ENCODE results near the gene LRIG2.
"Not testable (repeated sequence)": the region's sequence is repeated elsewhere in the genome, so short reads cannot be mapped to it uniquely, and the experiment has no call there.

LRIG2 gene

GRCh38 chr1:113150494-113150893 lies 77.5 kb downstream of the LRIG2 start:
- not testable (repeated sequence) for H3K36me3 Mint-ChIP-seq (ENCODE audit: low read depth); DNase-seq; H3K9me3 Mint-ChIP-seq; H3K4me3 Mint-ChIP-seq; H3K27ac Mint-ChIP-seq; H3K27me3 Mint-ChIP-seq
- H3K4me1 Mint-ChIP-seq (ENCODE audit: low read depth): peaks cover 19% of the 10 kb centered on the region

GRCh38 chr1:113153116-113153803 lies 80.3 kb downstream of the LRIG2 start:
- no peak for DNase-seq
- no peaks in the 10 kb centered on the region for H3K4me1 Mint-ChIP-seq (ENCODE audit: low read depth)
- H3K27me3 Mint-ChIP-seq: peaks cover 2% of the 10 kb centered on the region
- no peak overlapping the region for H3K27ac Mint-ChIP-seq
- H3K9me3 Mint-ChIP-seq: peaks cover 5% of the 10 kb centered on the region
- no peaks in the 10 kb centered on the region for H3K36me3 Mint-ChIP-seq (ENCODE audit: low read depth)
- H3K4me3 Mint-ChIP-seq: no peak overlapping the region

GRCh38 chr1:113156368-113156767 lies 83.4 kb downstream of the LRIG2 start:
- H3K36me3 Mint-ChIP-seq (ENCODE audit: low read depth): no peaks in the 10 kb centered on the region
- DNase-seq: no peak
- peaks cover 14% of the 10 kb centered on the region for H3K9me3 Mint-ChIP-seq
- no peak overlapping the region for H3K27ac Mint-ChIP-seq
- no peak overlapping the region for H3K4me3 Mint-ChIP-seq
- H3K4me1 Mint-ChIP-seq (ENCODE audit: low read depth): no peaks in the 10 kb centered on the region
- peaks cover 5% of the 10 kb centered on the region for H3K27me3 Mint-ChIP-seq

DNA sequence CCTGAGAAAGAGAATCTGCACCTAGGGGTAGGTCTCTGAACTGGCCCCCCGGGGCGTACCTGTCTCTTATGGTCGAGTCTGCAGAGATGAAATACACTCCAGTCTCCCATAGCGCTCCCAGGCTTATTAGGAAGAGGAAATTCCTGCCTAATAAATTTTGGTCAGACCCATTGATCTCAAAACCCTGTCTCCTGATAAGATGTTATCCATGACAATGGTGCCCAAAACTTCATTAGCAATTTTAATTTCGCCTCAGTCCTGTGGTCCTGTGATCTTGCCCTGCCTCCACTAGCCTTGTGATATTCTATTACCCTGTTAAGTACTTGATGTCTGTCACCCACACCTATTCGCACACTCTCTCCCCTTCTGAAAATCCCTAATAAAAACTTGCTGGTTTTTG lies 85.7 kb downstream of the LRIG2 start:
- H3K27ac Mint-ChIP-seq; H3K27me3 Mint-ChIP-seq; H3K4me3 Mint-ChIP-seq; H3K36me3 Mint-ChIP-seq (ENCODE audit: low read depth); DNase-seq; H3K4me1 Mint-ChIP-seq (ENCODE audit: low read depth): not testable (repeated sequence)
- H3K9me3 Mint-ChIP-seq: peaks cover 14% of the 10 kb centered on the region

DNA sequence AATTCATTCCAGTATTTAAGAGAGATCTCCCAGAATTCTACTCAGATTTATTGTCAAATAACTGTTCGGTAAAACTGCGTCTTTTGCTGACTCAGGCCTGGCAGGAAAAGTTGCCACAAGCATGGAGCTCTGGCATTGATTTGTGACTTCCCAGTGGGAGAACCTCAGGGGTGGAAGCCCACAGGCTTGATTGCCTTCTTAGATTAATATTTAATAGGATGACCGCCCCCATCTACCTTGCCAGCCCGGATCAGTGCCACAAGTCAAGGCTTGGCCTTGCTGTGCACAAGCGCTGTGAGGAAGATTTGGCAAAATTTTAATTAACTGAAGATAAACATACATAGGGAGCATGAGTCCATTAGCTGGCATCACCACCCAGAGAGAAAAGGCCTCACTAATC lies 93.5 kb downstream of the LRIG2 start:
- Mint-ChIP-seq H3K4me3 (no peak overlapping the region), H3K9me3 (peaks cover 1% of the 10 kb centered on the region), H3K36me3 (ENCODE audit: low read depth) (no peaks in the 10 kb centered on the region), H3K27ac (no peak overlapping the region), H3K4me1 (ENCODE audit: low read depth) (no peaks in the 10 kb centered on the region), H3K27me3 (peaks cover 16% of the 10 kb centered on the region)
- no peak for DNase-seq

- Mint-ChIP-seq H3K36me3 (ENCODE audit: low read depth) (no peaks in the 10 kb centered on the region), H3K9me3 (peaks cover 17% of the 10 kb centered on the region), H3K27ac (no peak overlapping the region), H3K27me3 (peaks cover 17% of the 10 kb centered on the region), H3K4me1 (ENCODE audit: low read depth) (no peaks in the 10 kb centered on the region), H3K4me3 (no peak overlapping the region)
- DNase-seq: no peak
Measured at GRCh38 chr1:113168946-113169345, 95.9 kb downstream of the LRIG2 start.

DNA sequence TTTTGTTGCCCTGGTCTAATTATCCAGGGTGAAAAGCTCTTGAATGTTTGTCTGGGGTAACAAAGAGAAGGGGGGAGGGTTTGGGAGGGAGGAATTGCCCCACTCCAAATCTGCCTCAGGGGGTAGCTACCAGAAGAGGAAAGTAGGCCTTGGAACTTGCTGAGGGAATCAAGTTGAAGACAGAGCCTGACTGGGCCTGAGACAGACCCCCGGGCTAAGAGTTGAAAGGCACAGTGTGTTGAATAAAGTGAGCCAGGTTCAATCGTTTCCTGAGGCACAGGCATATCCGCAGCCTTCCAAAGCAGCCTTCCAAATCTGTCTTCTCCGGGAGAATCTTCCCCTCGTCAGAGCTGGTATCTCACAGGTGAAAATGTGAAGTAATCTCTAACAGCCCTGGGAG lies 96.6 kb downstream of the LRIG2 start:
- H3K27ac Mint-ChIP-seq: no peak overlapping the region
- peaks cover 19% of the 10 kb centered on the region for H3K27me3 Mint-ChIP-seq
- H3K36me3 Mint-ChIP-seq (ENCODE audit: low read depth): no peaks in the 10 kb centered on the region
- H3K4me3 Mint-ChIP-seq: no peak overlapping the region
- no peaks in the 10 kb centered on the region for H3K4me1 Mint-ChIP-seq (ENCODE audit: low read depth)
- DNase-seq: no peak
- peaks cover 17% of the 10 kb centered on the region for H3K9me3 Mint-ChIP-seq

DNA sequence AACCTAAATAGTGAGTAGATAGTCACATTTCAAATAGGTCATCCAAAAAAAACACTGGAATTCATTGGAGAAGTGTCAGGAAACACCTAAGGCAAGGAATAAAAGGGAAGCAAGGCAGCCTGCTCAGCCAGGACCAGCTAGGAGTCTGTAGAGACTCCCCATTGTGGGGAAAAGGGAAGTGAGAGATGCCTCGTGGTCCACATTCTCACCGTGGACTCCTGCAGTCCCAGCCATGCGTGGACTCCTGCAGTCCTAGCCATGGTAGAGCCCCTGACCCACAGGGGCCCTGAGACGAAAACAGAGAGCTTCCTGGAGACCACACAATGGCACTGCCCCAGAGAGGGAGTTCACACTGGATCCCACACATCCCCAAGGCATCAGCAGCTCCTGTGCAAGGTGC lies 97.5 kb downstream of the LRIG2 start:
- Mint-ChIP-seq H3K9me3 (peaks cover 17% of the 10 kb centered on the region), H3K4me1 (ENCODE audit: low read depth) (no peaks in the 10 kb centered on the region), H3K27ac (no peak overlapping the region)

DNA sequence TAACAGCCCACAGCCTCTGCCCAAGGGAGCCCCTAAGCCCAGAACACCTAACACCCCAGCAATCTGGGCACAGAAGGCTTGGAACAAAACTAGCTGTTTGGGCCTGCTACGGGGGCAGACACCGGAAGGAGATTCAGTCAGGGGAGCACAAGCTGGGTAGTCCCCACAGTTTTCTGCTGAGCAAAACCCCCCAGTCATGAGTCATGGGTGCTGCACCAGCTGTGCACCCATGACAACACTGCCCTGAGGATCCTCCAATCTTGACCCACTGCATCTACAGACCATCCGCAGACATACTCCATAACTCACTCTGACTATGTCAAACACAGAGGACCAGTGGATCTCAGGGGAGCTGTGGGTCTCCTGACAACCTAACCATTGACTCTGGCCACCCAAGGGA lies 105.1 kb downstream of the LRIG2 start:
- peaks cover 20% of the 10 kb centered on the region for H3K27me3 Mint-ChIP-seq
- no peaks in the 10 kb centered on the region for H3K36me3 Mint-ChIP-seq (ENCODE audit: low read depth)
- H3K4me3 Mint-ChIP-seq: no peak overlapping the region
- H3K27ac Mint-ChIP-seq: no peak overlapping the region
- DNase-seq: no peak
- no peaks in the 10 kb centered on the region for H3K4me1 Mint-ChIP-seq (ENCODE audit: low read depth)
- H3K9me3 Mint-ChIP-seq: peaks cover 4% of the 10 kb centered on the region

More for the DNA sequence above, 97.5 kb downstream of the LRIG2 start:
- Mint-ChIP-seq H3K36me3 (ENCODE audit: low read depth) (no peaks in the 10 kb centered on the region), H3K4me3 (no peak overlapping the region), H3K27me3 (peaks cover 16% of the 10 kb centered on the region)
- DNase-seq: no peak

GRCh38 chr1:113178522-113178921 lies 105.5 kb downstream of the LRIG2 start:
- H3K9me3 Mint-ChIP-seq: no peaks in the 10 kb centered on the region
- no peak overlapping the region for H3K4me3 Mint-ChIP-seq
- no peak overlapping the region for H3K27ac Mint-ChIP-seq
- no peak for DNase-seq
- no peaks in the 10 kb centered on the region for H3K4me1 Mint-ChIP-seq (ENCODE audit: low read depth)
- H3K27me3 Mint-ChIP-seq: peaks cover 20% of the 10 kb centered on the region
- no peaks in the 10 kb centered on the region for H3K36me3 Mint-ChIP-seq (ENCODE audit: low read depth)

Data from activated T-cell treated with anti-CD3 and anti-CD28 coated beads, Interleukin-2, amount 50 U/mL, for 24 hours (primary cell).